ENCODE data around the gene DNAH11.

DNA sequence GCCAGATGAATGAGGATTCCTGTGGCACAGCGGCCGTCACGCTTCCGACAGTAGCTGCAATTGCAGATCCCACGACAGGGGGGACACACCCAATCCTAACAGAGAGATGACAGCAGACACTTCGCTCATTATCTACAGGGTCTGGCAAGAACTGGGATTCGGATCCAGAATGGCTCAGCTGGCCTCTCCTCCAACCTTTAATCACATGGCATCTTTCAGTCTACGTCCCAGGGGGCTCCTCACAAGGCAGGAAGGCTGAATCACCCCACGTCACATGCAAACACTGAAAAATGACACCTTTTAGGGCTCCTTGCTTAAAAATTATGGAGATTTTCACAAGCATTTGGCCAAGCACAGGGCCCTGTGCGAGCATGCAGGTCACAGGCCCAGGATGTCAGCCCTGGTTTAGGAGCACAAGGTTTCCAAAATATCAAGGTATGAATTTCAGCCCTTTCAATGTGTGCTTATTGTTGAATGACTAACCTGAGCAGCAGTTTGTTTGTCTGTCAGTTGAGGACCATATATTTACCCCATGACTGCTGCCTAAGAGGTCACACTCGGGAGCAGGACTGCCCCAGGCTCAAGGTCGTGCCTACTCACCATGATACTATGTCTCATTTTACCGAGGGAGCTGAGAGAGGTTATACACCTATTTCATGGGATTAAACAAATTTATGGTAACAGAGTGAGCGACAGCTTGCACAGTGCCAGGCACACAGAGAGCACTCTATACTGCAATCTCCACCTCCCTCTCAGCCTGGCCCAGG lies 360.4 kb downstream of the DNAH11 start:
- TF ChIP-seq FOXM1 (IDR thresholded peaks at IDR 0.05; ENCODE audit: borderline replicate concordance), result no peak
- TF ChIP-seq LEF1 (IDR thresholded peaks at IDR 0.05; ENCODE audit: borderline replicate concordance), result no peak
- no peak for TF ChIP-seq SUZ12 (IDR thresholded peaks at IDR 0.05)
- TF ChIP-seq, protein P1, sequence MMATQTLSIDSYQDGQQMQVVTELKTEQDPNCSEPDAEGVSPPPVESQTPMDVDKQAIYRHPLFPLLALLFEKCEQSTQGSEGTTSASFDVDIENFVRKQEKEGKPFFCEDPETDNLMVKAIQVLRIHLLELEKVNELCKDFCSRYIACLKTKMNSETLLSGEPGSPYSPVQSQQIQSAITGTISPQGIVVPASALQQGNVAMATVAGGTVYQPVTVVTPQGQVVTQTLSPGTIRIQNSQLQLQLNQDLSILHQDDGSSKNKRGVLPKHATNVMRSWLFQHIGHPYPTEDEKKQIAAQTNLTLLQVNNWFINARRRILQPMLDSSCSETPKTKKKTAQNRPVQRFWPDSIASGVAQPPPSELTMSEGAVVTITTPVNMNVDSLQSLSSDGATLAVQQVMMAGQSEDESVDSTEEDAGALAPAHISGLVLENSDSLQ (IDR thresholded peaks at IDR 0.05), result no peak
